Liver (tissue), 3 donors: Measurements from ENCODE around the gene SLC28A2.

Source experiments
- NR2F2 ChIP-seq: IDR thresholded peaks from 2 replicates; pipeline ENCODE4 v1.6.1; 2016; ENCODE audit warnings: antibody characterized with exemption
- RAD21 ChIP-seq, 2 donors: IDR thresholded peaks; 2 replicates each; pipeline ENCODE4 v1.6.1; 2016; ENCODE audit warnings: antibody characterized with exemption in 2 of 2, mild to moderate bottlenecking in 2 of 2
- RXRA ChIP-seq, 2 donors: IDR thresholded peaks; 2 replicates each; pipeline ENCODE4 v1.6.1; 2017 to 2018; ENCODE audit warnings: antibody characterized with exemption in 2 of 2, mild to moderate bottlenecking in 1 of 2
- SP1 ChIP-seq: IDR thresholded peaks from 2 replicates; pipeline ENCODE4 v1.6.1; 2018; ENCODE audit warnings: antibody characterized with exemption, mild to moderate bottlenecking
- TAF1 ChIP-seq: conservative IDR thresholded peaks from 2 replicates; pipeline ENCODE4 v1.6.1; 2016; ENCODE audit warnings: antibody characterized with exemption, mild to moderate bottlenecking
- TF ChIP-seq, protein P1 (sequence below): IDR thresholded peaks from 2 replicates; pipeline ENCODE4 v1.6.1; 2016; ENCODE audit warnings: antibody characterized with exemption
- TF ChIP-seq, protein P2 (sequence below): IDR thresholded peaks from 2 replicates; pipeline ENCODE4 v1.6.1; 2016; ENCODE audit warnings: antibody characterized with exemption
- TF ChIP-seq, protein P3 (sequence below): fragments of 150-350 bp; IDR thresholded peaks from 2 replicates; pipeline ENCODE4 v1.5.1; 2017; ENCODE audit warnings: improper control_type of control experiment, low read depth, low read length; ENCODE audit not compliant: missing input control
- TF ChIP-seq, protein P4 (sequence below): IDR thresholded peaks from 2 replicates; pipeline ENCODE4 v1.6.1; 2016; ENCODE audit warnings: antibody characterized with exemption, mild to moderate bottlenecking
- donor health status: healthy.
- donor health status: healthy.

DNA sequence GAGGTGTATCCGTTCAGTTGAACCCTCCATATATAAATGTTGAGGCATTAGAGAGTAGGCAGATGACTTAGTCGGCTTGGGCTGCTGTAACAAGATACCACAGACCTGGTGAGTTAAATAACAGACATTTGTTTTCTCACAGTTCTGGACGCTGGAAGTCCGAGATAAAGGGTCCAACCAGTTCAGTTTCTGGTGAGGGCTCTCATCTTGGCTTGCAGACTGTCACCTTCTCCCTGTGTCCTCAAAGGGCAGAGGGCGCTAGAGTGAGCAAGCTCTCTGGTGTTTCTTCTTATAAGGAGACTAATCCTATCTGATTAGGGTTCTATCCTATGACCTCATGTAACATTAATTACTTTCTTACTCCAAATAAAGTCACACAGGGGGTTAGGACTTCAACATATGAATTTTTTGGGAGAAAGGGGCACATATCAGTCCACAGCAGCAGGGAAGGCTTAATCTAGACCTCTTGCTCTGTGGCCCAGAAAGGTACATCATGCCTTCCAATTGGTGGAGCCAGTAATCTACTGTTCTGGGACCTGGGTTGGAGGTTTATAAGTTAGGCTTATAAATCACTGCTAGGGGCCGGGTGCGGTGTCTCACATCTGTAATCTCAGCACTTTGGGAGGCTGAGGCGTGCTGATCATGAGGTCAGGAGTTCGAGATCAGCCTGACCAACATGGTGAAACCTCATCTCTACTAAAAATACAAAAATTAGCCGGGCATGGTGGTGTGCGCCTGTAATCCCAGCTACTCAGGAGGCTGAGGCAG is 26.3 kb upstream of the SLC28A2 start:
- TF ChIP-seq, protein P1, sequence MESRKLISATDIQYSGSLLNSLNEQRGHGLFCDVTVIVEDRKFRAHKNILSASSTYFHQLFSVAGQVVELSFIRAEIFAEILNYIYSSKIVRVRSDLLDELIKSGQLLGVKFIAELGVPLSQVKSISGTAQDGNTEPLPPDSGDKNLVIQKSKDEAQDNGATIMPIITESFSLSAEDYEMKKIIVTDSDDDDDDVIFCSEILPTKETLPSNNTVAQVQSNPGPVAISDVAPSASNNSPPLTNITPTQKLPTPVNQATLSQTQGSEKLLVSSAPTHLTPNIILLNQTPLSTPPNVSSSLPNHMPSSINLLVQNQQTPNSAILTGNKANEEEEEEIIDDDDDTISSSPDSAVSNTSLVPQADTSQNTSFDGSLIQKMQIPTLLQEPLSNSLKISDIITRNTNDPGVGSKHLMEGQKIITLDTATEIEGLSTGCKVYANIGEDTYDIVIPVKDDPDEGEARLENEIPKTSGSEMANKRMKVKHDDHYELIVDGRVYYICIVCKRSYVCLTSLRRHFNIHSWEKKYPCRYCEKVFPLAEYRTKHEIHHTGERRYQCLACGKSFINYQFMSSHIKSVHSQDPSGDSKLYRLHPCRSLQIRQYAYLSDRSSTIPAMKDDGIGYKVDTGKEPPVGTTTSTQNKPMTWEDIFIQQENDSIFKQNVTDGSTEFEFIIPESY = no peak
- TF ChIP-seq, protein P2, sequence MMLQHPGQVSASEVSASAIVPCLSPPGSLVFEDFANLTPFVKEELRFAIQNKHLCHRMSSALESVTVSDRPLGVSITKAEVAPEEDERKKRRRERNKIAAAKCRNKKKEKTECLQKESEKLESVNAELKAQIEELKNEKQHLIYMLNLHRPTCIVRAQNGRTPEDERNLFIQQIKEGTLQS = no peak
- TF ChIP-seq NR2F2 = no peak
- no peak for TF ChIP-seq SP1
- TF ChIP-seq, protein P3, sequence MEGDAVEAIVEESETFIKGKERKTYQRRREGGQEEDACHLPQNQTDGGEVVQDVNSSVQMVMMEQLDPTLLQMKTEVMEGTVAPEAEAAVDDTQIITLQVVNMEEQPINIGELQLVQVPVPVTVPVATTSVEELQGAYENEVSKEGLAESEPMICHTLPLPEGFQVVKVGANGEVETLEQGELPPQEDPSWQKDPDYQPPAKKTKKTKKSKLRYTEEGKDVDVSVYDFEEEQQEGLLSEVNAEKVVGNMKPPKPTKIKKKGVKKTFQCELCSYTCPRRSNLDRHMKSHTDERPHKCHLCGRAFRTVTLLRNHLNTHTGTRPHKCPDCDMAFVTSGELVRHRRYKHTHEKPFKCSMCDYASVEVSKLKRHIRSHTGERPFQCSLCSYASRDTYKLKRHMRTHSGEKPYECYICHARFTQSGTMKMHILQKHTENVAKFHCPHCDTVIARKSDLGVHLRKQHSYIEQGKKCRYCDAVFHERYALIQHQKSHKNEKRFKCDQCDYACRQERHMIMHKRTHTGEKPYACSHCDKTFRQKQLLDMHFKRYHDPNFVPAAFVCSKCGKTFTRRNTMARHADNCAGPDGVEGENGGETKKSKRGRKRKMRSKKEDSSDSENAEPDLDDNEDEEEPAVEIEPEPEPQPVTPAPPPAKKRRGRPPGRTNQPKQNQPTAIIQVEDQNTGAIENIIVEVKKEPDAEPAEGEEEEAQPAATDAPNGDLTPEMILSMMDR = no peak
- TF ChIP-seq TAF1 = no peak
- TF ChIP-seq, protein P4, sequence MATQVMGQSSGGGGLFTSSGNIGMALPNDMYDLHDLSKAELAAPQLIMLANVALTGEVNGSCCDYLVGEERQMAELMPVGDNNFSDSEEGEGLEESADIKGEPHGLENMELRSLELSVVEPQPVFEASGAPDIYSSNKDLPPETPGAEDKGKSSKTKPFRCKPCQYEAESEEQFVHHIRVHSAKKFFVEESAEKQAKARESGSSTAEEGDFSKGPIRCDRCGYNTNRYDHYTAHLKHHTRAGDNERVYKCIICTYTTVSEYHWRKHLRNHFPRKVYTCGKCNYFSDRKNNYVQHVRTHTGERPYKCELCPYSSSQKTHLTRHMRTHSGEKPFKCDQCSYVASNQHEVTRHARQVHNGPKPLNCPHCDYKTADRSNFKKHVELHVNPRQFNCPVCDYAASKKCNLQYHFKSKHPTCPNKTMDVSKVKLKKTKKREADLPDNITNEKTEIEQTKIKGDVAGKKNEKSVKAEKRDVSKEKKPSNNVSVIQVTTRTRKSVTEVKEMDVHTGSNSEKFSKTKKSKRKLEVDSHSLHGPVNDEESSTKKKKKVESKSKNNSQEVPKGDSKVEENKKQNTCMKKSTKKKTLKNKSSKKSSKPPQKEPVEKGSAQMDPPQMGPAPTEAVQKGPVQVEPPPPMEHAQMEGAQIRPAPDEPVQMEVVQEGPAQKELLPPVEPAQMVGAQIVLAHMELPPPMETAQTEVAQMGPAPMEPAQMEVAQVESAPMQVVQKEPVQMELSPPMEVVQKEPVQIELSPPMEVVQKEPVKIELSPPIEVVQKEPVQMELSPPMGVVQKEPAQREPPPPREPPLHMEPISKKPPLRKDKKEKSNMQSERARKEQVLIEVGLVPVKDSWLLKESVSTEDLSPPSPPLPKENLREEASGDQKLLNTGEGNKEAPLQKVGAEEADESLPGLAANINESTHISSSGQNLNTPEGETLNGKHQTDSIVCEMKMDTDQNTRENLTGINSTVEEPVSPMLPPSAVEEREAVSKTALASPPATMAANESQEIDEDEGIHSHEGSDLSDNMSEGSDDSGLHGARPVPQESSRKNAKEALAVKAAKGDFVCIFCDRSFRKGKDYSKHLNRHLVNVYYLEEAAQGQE = no peak
- no peak for TF ChIP-seq RAD21 (IDR thresholded peaks at IDR 0.05)
- no peak for TF ChIP-seq RXRA (IDR thresholded peaks at IDR 0.05)
